ENCODE results near the gene STARD3NL. TPM values are rescaled to one million over a fixed set of nuclear protein-coding genes. Genes with fewer than 3 reads are reported as not detected.

Gene STARD3NL
- total and polyA plus RNA-seq, 2 experiments from 2014 or later = 55.1 to 55.3 TPM

DNA sequence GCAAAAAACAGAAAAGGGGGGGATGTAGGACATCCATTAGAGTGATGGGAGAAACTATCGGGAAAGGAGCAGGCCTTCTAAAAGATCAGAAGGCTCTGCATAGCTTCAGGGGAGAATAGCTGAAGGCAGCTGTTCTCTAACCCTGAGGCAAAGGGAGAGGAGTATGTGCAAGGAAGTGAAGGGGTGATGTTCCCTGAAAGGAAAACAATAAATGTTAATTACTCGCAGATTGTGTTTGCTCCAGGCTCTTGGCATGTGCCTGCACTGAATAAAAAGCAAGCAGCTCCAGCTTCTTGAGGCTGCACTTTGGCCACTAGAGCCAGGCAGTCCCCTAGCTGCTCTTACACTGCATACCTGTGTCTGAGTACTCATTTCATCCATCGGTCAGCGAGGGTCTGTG lies 14.4 kb upstream of the STARD3NL start:
- ATAC-seq = no peak
- Histone ChIP-seq H3K27me3 (ENCODE audit: insufficient read depth) (no peaks in the 10 kb centered on the region), H3F3A (replicated peaks; ENCODE audit: low read depth) (no peaks in the 10 kb centered on the region), H3K4me2 (no peak overlapping the region), H3K4me3 (no peak overlapping the region), H3K27ac (ENCODE audit: low read depth) (no peak overlapping the region), H3K9me2 (ENCODE audit: insufficient read depth) (no peaks in the 10 kb centered on the region), H2AFZ (no peak overlapping the region), H3K79me2 (replicated peaks; ENCODE audit: insufficient read depth) (no peaks in the 10 kb centered on the region), H3K36me3 (ENCODE audit: insufficient read depth) (no peaks in the 10 kb centered on the region), H4K20me1 (replicated peaks; ENCODE audit: insufficient read depth) (no peaks in the 10 kb centered on the region), H3K4me1 (ENCODE audit: insufficient read depth) (no peaks in the 10 kb centered on the region)
- no peak for TF ChIP-seq ZNF331 (CRISPR knock-in tag; IDR thresholded peaks at IDR 0.05; ENCODE audit: low read depth)
- TF ChIP-seq NANOG (IDR thresholded peaks at IDR 0.05; ENCODE audit: borderline replicate concordance) = no peak
- no peak for TF ChIP-seq JUNB (IDR thresholded peaks at IDR 0.05; ENCODE audit: unreplicated experiment)
- TF ChIP-seq, protein P1, sequence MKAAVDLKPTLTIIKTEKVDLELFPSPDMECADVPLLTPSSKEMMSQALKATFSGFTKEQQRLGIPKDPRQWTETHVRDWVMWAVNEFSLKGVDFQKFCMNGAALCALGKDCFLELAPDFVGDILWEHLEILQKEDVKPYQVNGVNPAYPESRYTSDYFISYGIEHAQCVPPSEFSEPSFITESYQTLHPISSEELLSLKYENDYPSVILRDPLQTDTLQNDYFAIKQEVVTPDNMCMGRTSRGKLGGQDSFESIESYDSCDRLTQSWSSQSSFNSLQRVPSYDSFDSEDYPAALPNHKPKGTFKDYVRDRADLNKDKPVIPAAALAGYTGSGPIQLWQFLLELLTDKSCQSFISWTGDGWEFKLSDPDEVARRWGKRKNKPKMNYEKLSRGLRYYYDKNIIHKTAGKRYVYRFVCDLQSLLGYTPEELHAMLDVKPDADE (IDR thresholded peaks at IDR 0.05) = no peak
- TF ChIP-seq EZH2phosphoT487 (IDR thresholded peaks at IDR 0.05; ENCODE audit: unreplicated experiment) = no peak
- no peak for TF ChIP-seq ZNF114 (CRISPR knock-in tag; IDR thresholded peaks at IDR 0.05)
- TF ChIP-seq CREB1 (CRISPR knock-in tag; IDR thresholded peaks at IDR 0.05; ENCODE audit: low read depth) = no peak
- no peak for TF ChIP-seq POLR2AphosphoS5 (IDR thresholded peaks at IDR 0.05; ENCODE audit: low read depth)
- TF ChIP-seq EZH2 (IDR thresholded peaks at IDR 0.05; ENCODE audit: low read depth, unreplicated experiment) = no peak
- TF ChIP-seq, protein P2, sequence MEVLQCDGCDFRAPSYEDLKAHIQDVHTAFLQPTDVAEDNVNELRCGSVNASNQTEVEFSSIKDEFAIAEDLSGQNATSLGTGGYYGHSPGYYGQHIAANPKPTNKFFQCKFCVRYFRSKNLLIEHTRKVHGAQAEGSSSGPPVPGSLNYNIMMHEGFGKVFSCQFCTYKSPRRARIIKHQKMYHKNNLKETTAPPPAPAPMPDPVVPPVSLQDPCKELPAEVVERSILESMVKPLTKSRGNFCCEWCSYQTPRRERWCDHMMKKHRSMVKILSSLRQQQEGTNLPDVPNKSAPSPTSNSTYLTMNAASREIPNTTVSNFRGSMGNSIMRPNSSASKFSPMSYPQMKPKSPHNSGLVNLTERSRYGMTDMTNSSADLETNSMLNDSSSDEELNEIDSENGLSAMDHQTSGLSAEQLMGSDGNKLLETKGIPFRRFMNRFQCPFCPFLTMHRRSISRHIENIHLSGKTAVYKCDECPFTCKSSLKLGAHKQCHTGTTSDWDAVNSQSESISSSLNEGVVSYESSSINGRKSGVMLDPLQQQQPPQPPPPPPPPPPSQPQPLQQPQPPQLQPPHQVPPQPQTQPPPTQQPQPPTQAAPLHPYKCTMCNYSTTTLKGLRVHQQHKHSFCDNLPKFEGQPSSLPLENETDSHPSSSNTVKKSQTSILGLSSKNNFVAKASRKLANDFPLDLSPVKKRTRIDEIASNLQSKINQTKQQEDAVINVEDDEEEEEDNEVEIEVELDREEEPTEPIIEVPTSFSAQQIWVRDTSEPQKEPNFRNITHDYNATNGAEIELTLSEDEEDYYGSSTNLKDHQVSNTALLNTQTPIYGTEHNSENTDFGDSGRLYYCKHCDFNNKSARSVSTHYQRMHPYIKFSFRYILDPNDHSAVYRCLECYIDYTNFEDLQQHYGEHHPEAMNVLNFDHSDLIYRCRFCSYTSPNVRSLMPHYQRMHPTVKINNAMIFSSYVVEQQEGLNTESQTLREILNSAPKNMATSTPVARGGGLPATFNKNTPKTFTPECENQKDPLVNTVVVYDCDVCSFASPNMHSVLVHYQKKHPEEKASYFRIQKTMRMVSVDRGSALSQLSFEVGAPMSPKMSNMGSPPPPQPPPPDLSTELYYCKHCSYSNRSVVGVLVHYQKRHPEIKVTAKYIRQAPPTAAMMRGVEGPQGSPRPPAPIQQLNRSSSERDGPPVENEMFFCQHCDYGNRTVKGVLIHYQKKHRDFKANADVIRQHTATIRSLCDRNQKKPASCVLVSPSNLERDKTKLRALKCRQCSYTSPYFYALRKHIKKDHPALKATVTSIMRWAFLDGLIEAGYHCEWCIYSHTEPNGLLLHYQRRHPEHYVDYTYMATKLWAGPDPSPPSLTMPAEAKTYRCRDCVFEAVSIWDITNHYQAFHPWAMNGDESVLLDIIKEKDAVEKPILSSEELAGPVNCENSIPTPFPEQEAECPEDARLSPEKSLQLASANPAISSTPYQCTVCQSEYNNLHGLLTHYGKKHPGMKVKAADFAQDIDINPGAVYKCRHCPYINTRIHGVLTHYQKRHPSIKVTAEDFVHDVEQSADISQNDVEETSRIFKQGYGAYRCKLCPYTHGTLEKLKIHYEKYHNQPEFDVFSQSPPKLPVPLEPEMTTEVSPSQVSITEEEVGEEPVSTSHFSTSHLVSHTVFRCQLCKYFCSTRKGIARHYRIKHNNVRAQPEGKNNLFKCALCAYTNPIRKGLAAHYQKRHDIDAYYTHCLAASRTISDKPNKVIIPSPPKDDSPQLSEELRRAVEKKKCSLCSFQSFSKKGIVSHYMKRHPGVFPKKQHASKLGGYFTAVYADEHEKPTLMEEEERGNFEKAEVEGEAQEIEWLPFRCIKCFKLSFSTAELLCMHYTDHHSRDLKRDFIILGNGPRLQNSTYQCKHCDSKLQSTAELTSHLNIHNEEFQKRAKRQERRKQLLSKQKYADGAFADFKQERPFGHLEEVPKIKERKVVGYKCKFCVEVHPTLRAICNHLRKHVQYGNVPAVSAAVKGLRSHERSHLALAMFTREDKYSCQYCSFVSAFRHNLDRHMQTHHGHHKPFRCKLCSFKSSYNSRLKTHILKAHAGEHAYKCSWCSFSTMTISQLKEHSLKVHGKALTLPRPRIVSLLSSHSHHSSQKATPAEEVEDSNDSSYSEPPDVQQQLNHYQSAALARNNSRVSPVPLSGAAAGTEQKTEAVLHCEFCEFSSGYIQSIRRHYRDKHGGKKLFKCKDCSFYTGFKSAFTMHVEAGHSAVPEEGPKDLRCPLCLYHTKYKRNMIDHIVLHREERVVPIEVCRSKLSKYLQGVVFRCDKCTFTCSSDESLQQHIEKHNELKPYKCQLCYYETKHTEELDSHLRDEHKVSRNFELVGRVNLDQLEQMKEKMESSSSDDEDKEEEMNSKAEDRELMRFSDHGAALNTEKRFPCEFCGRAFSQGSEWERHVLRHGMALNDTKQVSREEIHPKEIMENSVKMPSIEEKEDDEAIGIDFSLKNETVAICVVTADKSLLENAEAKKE (CRISPR knock-in tag; IDR thresholded peaks at IDR 0.05) = no peak
- no peak for TF ChIP-seq STAT1 (IDR thresholded peaks at IDR 0.05; ENCODE audit: unreplicated experiment)
- TF ChIP-seq, protein P3, sequence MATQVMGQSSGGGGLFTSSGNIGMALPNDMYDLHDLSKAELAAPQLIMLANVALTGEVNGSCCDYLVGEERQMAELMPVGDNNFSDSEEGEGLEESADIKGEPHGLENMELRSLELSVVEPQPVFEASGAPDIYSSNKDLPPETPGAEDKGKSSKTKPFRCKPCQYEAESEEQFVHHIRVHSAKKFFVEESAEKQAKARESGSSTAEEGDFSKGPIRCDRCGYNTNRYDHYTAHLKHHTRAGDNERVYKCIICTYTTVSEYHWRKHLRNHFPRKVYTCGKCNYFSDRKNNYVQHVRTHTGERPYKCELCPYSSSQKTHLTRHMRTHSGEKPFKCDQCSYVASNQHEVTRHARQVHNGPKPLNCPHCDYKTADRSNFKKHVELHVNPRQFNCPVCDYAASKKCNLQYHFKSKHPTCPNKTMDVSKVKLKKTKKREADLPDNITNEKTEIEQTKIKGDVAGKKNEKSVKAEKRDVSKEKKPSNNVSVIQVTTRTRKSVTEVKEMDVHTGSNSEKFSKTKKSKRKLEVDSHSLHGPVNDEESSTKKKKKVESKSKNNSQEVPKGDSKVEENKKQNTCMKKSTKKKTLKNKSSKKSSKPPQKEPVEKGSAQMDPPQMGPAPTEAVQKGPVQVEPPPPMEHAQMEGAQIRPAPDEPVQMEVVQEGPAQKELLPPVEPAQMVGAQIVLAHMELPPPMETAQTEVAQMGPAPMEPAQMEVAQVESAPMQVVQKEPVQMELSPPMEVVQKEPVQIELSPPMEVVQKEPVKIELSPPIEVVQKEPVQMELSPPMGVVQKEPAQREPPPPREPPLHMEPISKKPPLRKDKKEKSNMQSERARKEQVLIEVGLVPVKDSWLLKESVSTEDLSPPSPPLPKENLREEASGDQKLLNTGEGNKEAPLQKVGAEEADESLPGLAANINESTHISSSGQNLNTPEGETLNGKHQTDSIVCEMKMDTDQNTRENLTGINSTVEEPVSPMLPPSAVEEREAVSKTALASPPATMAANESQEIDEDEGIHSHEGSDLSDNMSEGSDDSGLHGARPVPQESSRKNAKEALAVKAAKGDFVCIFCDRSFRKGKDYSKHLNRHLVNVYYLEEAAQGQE (IDR thresholded peaks at IDR 0.05; ENCODE audit: unreplicated experiment) = no peak
- TF ChIP-seq, protein P4, sequence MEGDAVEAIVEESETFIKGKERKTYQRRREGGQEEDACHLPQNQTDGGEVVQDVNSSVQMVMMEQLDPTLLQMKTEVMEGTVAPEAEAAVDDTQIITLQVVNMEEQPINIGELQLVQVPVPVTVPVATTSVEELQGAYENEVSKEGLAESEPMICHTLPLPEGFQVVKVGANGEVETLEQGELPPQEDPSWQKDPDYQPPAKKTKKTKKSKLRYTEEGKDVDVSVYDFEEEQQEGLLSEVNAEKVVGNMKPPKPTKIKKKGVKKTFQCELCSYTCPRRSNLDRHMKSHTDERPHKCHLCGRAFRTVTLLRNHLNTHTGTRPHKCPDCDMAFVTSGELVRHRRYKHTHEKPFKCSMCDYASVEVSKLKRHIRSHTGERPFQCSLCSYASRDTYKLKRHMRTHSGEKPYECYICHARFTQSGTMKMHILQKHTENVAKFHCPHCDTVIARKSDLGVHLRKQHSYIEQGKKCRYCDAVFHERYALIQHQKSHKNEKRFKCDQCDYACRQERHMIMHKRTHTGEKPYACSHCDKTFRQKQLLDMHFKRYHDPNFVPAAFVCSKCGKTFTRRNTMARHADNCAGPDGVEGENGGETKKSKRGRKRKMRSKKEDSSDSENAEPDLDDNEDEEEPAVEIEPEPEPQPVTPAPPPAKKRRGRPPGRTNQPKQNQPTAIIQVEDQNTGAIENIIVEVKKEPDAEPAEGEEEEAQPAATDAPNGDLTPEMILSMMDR (conservative IDR thresholded peaks at IDR 0.05; ENCODE audit: low read depth in 2 of 2) = no peak
- peaks cover 1% of the 10 kb centered on the region for H3K27me3 Mint-ChIP-seq (ENCODE audit: insufficient read depth, low read depth, poor library complexity)
- H3K4me3 Mint-ChIP-seq = no peak overlapping the region
- H3K36me3 Mint-ChIP-seq (ENCODE audit: low read depth) = 0 out of 3 replicates have a peak, but pooled peaks cover 4% of the 10 kb centered on the region
- H3K27ac Mint-ChIP-seq = no peak overlapping the region
- no peaks in the 10 kb centered on the region for H3K4me1 Mint-ChIP-seq
- peaks cover 20% of the 10 kb centered on the region for H3K9me3 Mint-ChIP-seq
- DNase-seq (ENCODE audit: low spot score) = no peak
